Neural cell (in vitro differentiated cells): Measurements from ENCODE around the gene IFT52. TPM values are rescaled to one million over a fixed set of nuclear protein-coding genes. Genes with fewer than 3 reads are reported as not detected.

Experiments
- H2AFZ ChIP-seq: fragments of 200-600, 300-800 bp; sonication (generic), shearing (Covaris generic); 2 replicates; pipeline ENCODE4 v1.6.0; 2014; ENCODE audit warnings: low read depth, mild to moderate bottlenecking, antibody characterized with exemption, low read length, moderate library complexity
- H3F3A ChIP-seq: fragments of 200-600 bp; shearing (Covaris generic); 2 replicates; pipeline ENCODE4 v1.6.1; 2016; ENCODE audit warnings: mild to moderate bottlenecking, moderate library complexity, mixed read lengths, antibody characterized with exemption, low read length; ENCODE audit not compliant: insufficient read depth, poor library complexity, severe bottlenecking
- H3K27ac ChIP-seq: fragments of 200-600, 300-800 bp; sonication (generic), shearing (Covaris generic); 2 replicates; pipeline ENCODE4 v1.5.1; 2014; ENCODE audit warnings: mild to moderate bottlenecking, low read length, moderate library complexity
- H3K27me3 ChIP-seq: fragments of 300-800, 200-600 bp; sonication (generic), shearing (Covaris generic); 2 replicates; pipeline ENCODE4 v1.6.0; 2014; ENCODE audit warnings: mild to moderate bottlenecking, low read depth, low read length, moderate library complexity; ENCODE audit not compliant: insufficient read depth
- H3K36me3 ChIP-seq: fragments of 300-800, 200-600 bp; sonication (generic), shearing (Covaris generic); 2 replicates; pipeline ENCODE4 v1.5.1; 2014; ENCODE audit warnings: mild to moderate bottlenecking, antibody characterized with exemption, low read length, moderate library complexity; ENCODE audit not compliant: insufficient read depth
- H3K4me2 ChIP-seq: fragments of 300-800, 200-600 bp; sonication (generic), shearing (Covaris generic); 2 replicates; pipeline ENCODE4 v1.6.0; 2014; ENCODE audit warnings: mild to moderate bottlenecking, low read length
- H3K4me3 ChIP-seq: fragments of 300-800, 200-600 bp; sonication (generic), shearing (Covaris generic); 2 replicates; pipeline ENCODE4 v1.5.1; 2014; ENCODE audit warnings: mild to moderate bottlenecking, low read length, moderate library complexity
- H3K79me2 ChIP-seq: fragments of 200-600 bp; shearing (Covaris generic); replicated peaks from 2 replicates; pipeline ENCODE4 v1.6.0; 2014; ENCODE audit warnings: mild to moderate bottlenecking, low read length, moderate library complexity; ENCODE audit not compliant: insufficient read depth
- H3K9ac ChIP-seq: fragments of 300-800, 200-600 bp; sonication (generic), shearing (Covaris generic); 2 replicates; pipeline ENCODE4 v1.6.1; 2016; ENCODE audit warnings: mild to moderate bottlenecking, low read length, mixed read lengths
- H3K9me2 ChIP-seq: fragments of 200-600 bp; shearing (Covaris generic); 2 replicates; pipeline ENCODE4 v1.6.1; 2016; ENCODE audit warnings: mild to moderate bottlenecking, low read length, mixed read lengths; ENCODE audit not compliant: insufficient read depth
- H3K9me3 ChIP-seq: fragments of 200-600, 300-800 bp; sonication (generic), shearing (Covaris generic); 2 replicates; pipeline ENCODE4 v1.6.1; 2016; ENCODE audit warnings: mild to moderate bottlenecking, mixed run types, low read length, moderate library complexity, mixed read lengths
- H4K20me1 ChIP-seq: fragments of 200-600 bp; shearing (Covaris generic); 2 replicates; pipeline ENCODE4 v1.6.1; 2016; ENCODE audit warnings: mild to moderate bottlenecking, mixed run types; ENCODE audit not compliant: insufficient read depth
- CTCF ChIP-seq: fragments of 450-650 bp; IDR thresholded peaks from 2 replicates; pipeline ENCODE4 v1.5.1; 2014; ENCODE audit warnings: antibody characterized with exemption, mild to moderate bottlenecking, moderate library complexity; ENCODE audit not compliant: poor library complexity, severe bottlenecking
- EP300 ChIP-seq: fragments of 450-650 bp; conservative IDR thresholded peaks from 2 replicates; pipeline ENCODE4 v1.6.1; 2014; ENCODE audit warnings: antibody characterized with exemption, mild to moderate bottlenecking, moderate library complexity; ENCODE audit not compliant: poor library complexity, severe bottlenecking
- EZH2 ChIP-seq: fragments of 200-600, 300-800 bp; shearing (Covaris generic), sonication (generic); IDR thresholded peaks from 2 replicates; pipeline ENCODE4 v1.6.1; 2014; ENCODE audit warnings: antibody characterized with exemption, low read length, borderline replicate concordance, mild to moderate bottlenecking; ENCODE audit not compliant: insufficient read depth, poor library complexity, severe bottlenecking
- MXI1 ChIP-seq: fragments of 450-650 bp; conservative IDR thresholded peaks from 2 replicates; pipeline ENCODE4 v1.6.1; 2014; ENCODE audit warnings: antibody characterized with exemption, mild to moderate bottlenecking; ENCODE audit not compliant: poor library complexity, severe bottlenecking
- POLR2AphosphoS5 ChIP-seq: IDR thresholded peaks from 2 replicates; pipeline ENCODE4 v1.6.1; 2012
- RAD21 ChIP-seq: fragments of 450-650 bp; conservative IDR thresholded peaks from 2 replicates; pipeline ENCODE4 v1.6.1; 2014; ENCODE audit warnings: antibody characterized with exemption, mild to moderate bottlenecking, moderate library complexity
- REST ChIP-seq: IDR thresholded peaks from 2 replicates; pipeline ENCODE4 v1.6.1; 2012; ENCODE audit warnings: borderline replicate concordance
- SMC3 ChIP-seq: fragments of 450-650 bp; conservative IDR thresholded peaks from 2 replicates; pipeline ENCODE4 v1.6.1; 2014; ENCODE audit warnings: antibody characterized with exemption, mild to moderate bottlenecking, moderate library complexity; ENCODE audit not compliant: poor library complexity
- TAF1 ChIP-seq: IDR thresholded peaks from 2 replicates; pipeline ENCODE4 v1.6.1; 2012; ENCODE audit warnings: low read depth
- polyA plus RNA-seq: library from polyadenylated mRNA; depleted of rRNA; stranded (reverse); fragments of >200 nt; gene quantifications from 2 replicates; pipeline ENCODE4 v1.2.3, GENCODE V29; 2014

IFT52 gene
- polyA plus RNA-seq, 1 donor from 2014 or later: 144 TPM

GRCh38 chr20:43690943-43691598 lies 100.3 kb downstream of the IFT52 start:
- H2AFZ ChIP-seq: no peak overlapping the region
- H3K36me3 ChIP-seq: no peaks in the 10 kb centered on the region
- H3K27ac ChIP-seq: no peak overlapping the region
- no peaks in the 10 kb centered on the region for H3K79me2 ChIP-seq
- H3K4me2 ChIP-seq: no peak overlapping the region
- H4K20me1 ChIP-seq: no peaks in the 10 kb centered on the region
- TF ChIP-seq EP300: no peak
- no peak for TF ChIP-seq RAD21
- no peak for TF ChIP-seq CTCF
- no peak for TF ChIP-seq REST
- TF ChIP-seq MXI1: no peak
- no peak for TF ChIP-seq SMC3
- no peak for TF ChIP-seq TAF1
- TF ChIP-seq POLR2AphosphoS5: no peak
- no peak for TF ChIP-seq EZH2
- H3K9me3 ChIP-seq: no peaks in the 10 kb centered on the region
- H3K4me3 ChIP-seq: no peak overlapping the region
- no peaks in the 10 kb centered on the region for H3K9me2 ChIP-seq
- H3F3A ChIP-seq: no peaks in the 10 kb centered on the region
- H3K27me3 ChIP-seq: no peaks in the 10 kb centered on the region
- no peak overlapping the region for H3K9ac ChIP-seq

- H3K27ac ChIP-seq: no peak overlapping the region
- no peaks in the 10 kb centered on the region for H3K79me2 ChIP-seq
- TF ChIP-seq REST (no peak), SMC3 (no peak), CTCF (no peak), MXI1 (no peak), EP300 (no peak), RAD21 (no peak), POLR2AphosphoS5 (no peak), EZH2 (no peak), TAF1 (no peak)
- no peak overlapping the region for H3K4me2 ChIP-seq
- H3K9me3 ChIP-seq: no peaks in the 10 kb centered on the region
- H3K4me3 ChIP-seq: no peak overlapping the region
- no peaks in the 10 kb centered on the region for H3K36me3 ChIP-seq
- no peaks in the 10 kb centered on the region for H3K27me3 ChIP-seq
- H4K20me1 ChIP-seq: no peaks in the 10 kb centered on the region
- H2AFZ ChIP-seq: no peak overlapping the region
- no peaks in the 10 kb centered on the region for H3K9me2 ChIP-seq
- H3F3A ChIP-seq: no peaks in the 10 kb centered on the region
- no peak overlapping the region for H3K9ac ChIP-seq
Measured at GRCh38 chr20:43691928-43692524, 101.3 kb downstream of the IFT52 start.
